H1 (cell line): ENCODE results near the gene PAXX. TPM values are rescaled to one million over a fixed set of nuclear protein-coding genes. Genes with fewer than 3 reads are reported as not detected.

ENCODE experiments used
- CTCF ChIA-PET: fragments of 300-600 bp; sonication (Branson Sonifier 250); formaldehyde crosslinking; loops from one replicate; lab custom pipeline; 2021; ENCODE audit not compliant: partially characterized antibody; lab: Charles Lee
- POLR2A ChIA-PET: fragments of 300-600 bp; sonication (Branson Sonifier 250); formaldehyde crosslinking; loops from one replicate; lab custom pipeline; 2021; ENCODE audit warnings: inconsistent platforms; ENCODE audit not compliant: partially characterized antibody; lab: Charles Lee
- DNase-seq, 2 experiments: peaks; one replicate each; pipeline versions ENCODE4 v3.0.0 to v3.0.0-alpha.2; 2010 to 2022; ENCODE audit warnings: low spot score in 2 of 2, low read depth in 1 of 2, mixed read lengths in 1 of 2
- FAIRE-seq: peaks from 2 replicates; lab custom pipeline; 2011; peaks lifted over from hg19 to GRCh38; lab: Jason Lieb, UNC
- H2AFZ ChIP-seq: 2 replicates; pipeline ENCODE4 v1.8.1; 2012; ENCODE audit warnings: low read length, inconsistent platforms
- H2AK5ac ChIP-seq: 2 replicates; pipeline ENCODE4 v1.6.1; 2013; ENCODE audit warnings: low read depth, low read length
- H2BK120ac ChIP-seq: replicated peaks from 2 replicates; pipeline ENCODE3; 2013; ENCODE audit warnings: low read depth, low read length, inconsistent platforms
- H2BK12ac ChIP-seq: 2 replicates; pipeline ENCODE4 v1.6.1; 2013; ENCODE audit warnings: low read depth, low read length
- H2BK15ac ChIP-seq: 2 replicates; pipeline ENCODE4 v1.6.1; 2013; ENCODE audit warnings: low read length
- H2BK20ac ChIP-seq: 2 replicates; pipeline ENCODE4 v1.6.1; 2013; ENCODE audit warnings: low read length
- H2BK5ac ChIP-seq: 2 replicates; pipeline ENCODE4 v1.6.1; 2013; ENCODE audit warnings: low read depth, low read length
- H3K14ac ChIP-seq: 2 replicates; pipeline ENCODE4 v1.6.1; 2013; ENCODE audit warnings: inconsistent platforms; ENCODE audit not compliant: insufficient read length
- H3K18ac ChIP-seq: 2 replicates; pipeline ENCODE4 v1.6.1; 2013; ENCODE audit warnings: low read length; ENCODE audit errors: extremely low read depth
- H3K23ac ChIP-seq: 2 replicates; pipeline ENCODE4 v1.6.1; 2013; ENCODE audit warnings: inconsistent platforms; ENCODE audit not compliant: insufficient read length
- H3K23me2 ChIP-seq: 2 replicates; pipeline ENCODE4 v1.6.1; 2013; ENCODE audit warnings: low read depth, low read length
- H3K27ac ChIP-seq: 2 replicates; pipeline ENCODE4 v1.6.1; 2011; ENCODE audit warnings: low read depth, low read length, inconsistent platforms
- H3K27me3 ChIP-seq, 4 experiments: replicated peaks in 1 of 4; 1 replicate in 1 of 4; 2 replicates in 3 of 4; pipeline versions ENCODE4 v1.6.1 to v1.8.1; 2011 to 2013; ENCODE audit warnings: low read length in 3 of 4, mild to moderate bottlenecking in 3 of 4, inconsistent platforms in 2 of 4, mixed read lengths in 2 of 4, moderate library complexity in 1 of 4; ENCODE audit not compliant: control insufficient read depth in 3 of 4, insufficient read depth in 3 of 4; ENCODE audit errors: extremely low read depth in 1 of 4
- H3K36me3 ChIP-seq, 4 experiments: 2 replicates each; pipeline versions ENCODE4 v1.6.1 to v1.8.1; 2011 to 2013; ENCODE audit warnings: mild to moderate bottlenecking in 4 of 4, low read length in 3 of 4, moderate library complexity in 2 of 4, control low read depth in 1 of 4, inconsistent platforms in 1 of 4; ENCODE audit not compliant: insufficient read depth in 4 of 4, control insufficient read depth in 2 of 4
- H3K4ac ChIP-seq: replicated peaks from 2 replicates; pipeline ENCODE3; 2013; ENCODE audit warnings: low read length, low read depth, mixed read lengths, inconsistent platforms; ENCODE audit not compliant: insufficient read length
- H3K4me1 ChIP-seq, 4 experiments: replicated peaks in 1 of 4; 1 replicate in 1 of 4; 2 replicates in 3 of 4; pipeline versions ENCODE4 v1.6.1 to v1.8.1; 2011 to 2013; ENCODE audit warnings: low read length in 3 of 4, inconsistent platforms in 2 of 4, mixed read lengths in 1 of 4; ENCODE audit not compliant: insufficient read depth in 4 of 4, control insufficient read depth in 3 of 4
- H3K4me2 ChIP-seq, 2 experiments: 2 replicates each; pipeline versions ENCODE4 v1.6.1 to v1.8.1; 2011 to 2013; ENCODE audit warnings: low read depth in 2 of 2, low read length in 2 of 2, control low read depth in 1 of 2, inconsistent platforms in 1 of 2, mild to moderate bottlenecking in 1 of 2; ENCODE audit not compliant: insufficient read depth in 1 of 2
- H3K4me3 ChIP-seq, 4 experiments: fragments of 200-600, 300-600 bp in 1 of 4; sonication (generic), shearing (Covaris generic), sonication (Bioruptor Twin) in 1 of 4; 2 replicates each; pipeline versions ENCODE4 v1.5.1 to v1.8.1; 2011 to 2016; ENCODE audit warnings: low read length in 4 of 4, low read depth in 3 of 4, control low read depth in 2 of 4, inconsistent platforms in 2 of 4, mild to moderate bottlenecking in 2 of 4, mixed read lengths in 1 of 4, moderate library complexity in 1 of 4; ENCODE audit not compliant: insufficient read depth in 2 of 4; ENCODE audit errors: extremely low read depth in 1 of 4
- H3K56ac ChIP-seq: replicated peaks from 2 replicates; pipeline ENCODE3; 2013; ENCODE audit warnings: low read depth, mild to moderate bottlenecking, mixed read lengths, low read length, inconsistent platforms; ENCODE audit not compliant: insufficient read length
- H3K79me1 ChIP-seq: 2 replicates; pipeline ENCODE4 v1.6.1; 2013; ENCODE audit warnings: low read depth, low read length, control low read depth
- H3K79me2 ChIP-seq, 2 experiments: 2 replicates each; pipeline versions ENCODE4 v1.6.1 to v1.8.1; 2012 to 2013; ENCODE audit warnings: low read length in 2 of 2, mild to moderate bottlenecking in 2 of 2, inconsistent platforms in 1 of 2; ENCODE audit not compliant: insufficient read depth in 2 of 2, control insufficient read depth in 1 of 2
- H3K9ac ChIP-seq, 4 experiments: replicated peaks in 1 of 4; 1 replicate in 1 of 4; 2 replicates in 3 of 4; pipeline versions ENCODE4 v1.6.1 to v1.8.1; 2011 to 2013; ENCODE audit warnings: low read depth in 3 of 4, low read length in 3 of 4, control low read depth in 2 of 4, mild to moderate bottlenecking in 2 of 4, moderate library complexity in 2 of 4, inconsistent platforms in 1 of 4; ENCODE audit errors: extremely low read depth in 1 of 4
- H3K9me3 ChIP-seq, 2 experiments: 2 replicates each; pipeline versions ENCODE4 v1.6.1 to v1.8.1; 2012 to 2013; ENCODE audit warnings: mild to moderate bottlenecking in 2 of 2, moderate library complexity in 2 of 2, control low read depth in 1 of 2, inconsistent platforms in 1 of 2, low read depth in 1 of 2, low read length in 1 of 2, mixed read lengths in 1 of 2; ENCODE audit not compliant: insufficient read depth in 2 of 2
- H4K20me1 ChIP-seq, 2 experiments: replicated peaks in 1 of 2; 2 replicates each; pipeline versions ENCODE3 to v1.8.1; 2011 to 2013; ENCODE audit warnings: inconsistent platforms in 2 of 2, low read length in 2 of 2, mild to moderate bottlenecking in 1 of 2; ENCODE audit not compliant: insufficient read depth in 2 of 2, control insufficient read depth in 1 of 2
- H4K5ac ChIP-seq: 2 replicates; pipeline ENCODE4 v1.6.1; 2013; ENCODE audit warnings: low read length, low read depth, mixed read lengths, inconsistent platforms; ENCODE audit not compliant: insufficient read length
- H4K8ac ChIP-seq: 2 replicates; pipeline ENCODE4 v1.8.0; 2013; ENCODE audit warnings: mild to moderate bottlenecking, moderate library complexity, low read length, inconsistent platforms; ENCODE audit not compliant: insufficient read depth; ENCODE audit errors: extremely low read depth
- H4K91ac ChIP-seq: replicated peaks from 2 replicates; pipeline ENCODE3; 2013; ENCODE audit warnings: low read length, mixed read lengths, inconsistent platforms; ENCODE audit not compliant: insufficient read length
- ASH2L ChIP-seq: fragments of 200-600, 300-600 bp; sonication (generic); IDR thresholded peaks from one replicate; pipeline ENCODE4 v1.7.1; 2017; ENCODE audit warnings: low read length
- CBX8 ChIP-seq: fragments of 300-800, 300-1000 bp; sonication (generic); IDR thresholded peaks from 2 replicates; pipeline ENCODE4 v1.7.1; 2016; ENCODE audit warnings: low read depth, low read length, borderline replicate concordance
- CREB1 ChIP-seq: IDR thresholded peaks from 2 replicates; pipeline ENCODE4 v1.6.1; 2012; ENCODE audit warnings: inconsistent platforms
- EP300 ChIP-seq, 2 experiments: IDR thresholded peaks; 1 replicate in 1 of 2; 2 replicates in 1 of 2; pipeline ENCODE4 v1.6.1; 2011 to 2012; ENCODE audit warnings: low read depth in 2 of 2, low read length in 2 of 2, mild to moderate bottlenecking in 2 of 2, borderline replicate concordance in 1 of 2, inconsistent platforms in 1 of 2, moderate library complexity in 1 of 2
- EZH2 ChIP-seq: fragments of 200-600 bp; sonication (generic); IDR thresholded peaks from 2 replicates; pipeline ENCODE4 v1.7.1; 2012; ENCODE audit warnings: low read depth, mild to moderate bottlenecking, moderate library complexity, low read length, inconsistent platforms; ENCODE audit not compliant: severe bottlenecking
- GTF2F1 ChIP-seq: IDR thresholded peaks from 2 replicates; pipeline ENCODE4 v1.6.1; 2012; ENCODE audit warnings: low read depth, low read length, improper control_type of control experiment, borderline replicate concordance
- HDAC2 ChIP-seq, 2 experiments: fragments of 300-600 bp in 1 of 2; sonication (generic) in 1 of 2; IDR thresholded peaks; 2 replicates each; pipeline ENCODE4 v1.6.1; 2011 to 2012; ENCODE audit warnings: low read depth in 2 of 2, low read length in 2 of 2, mild to moderate bottlenecking in 2 of 2, moderate library complexity in 2 of 2, borderline replicate concordance in 1 of 2, inconsistent platforms in 1 of 2
- JUN ChIP-seq: IDR thresholded peaks from 2 replicates; pipeline ENCODE4 v1.6.1; 2011; ENCODE audit warnings: low read depth, mild to moderate bottlenecking, improper control_type of control experiment, low read length
- KDM5A ChIP-seq: fragments of 200-600 bp; IDR thresholded peaks from 2 replicates; pipeline ENCODE4 v1.7.1; 2012; ENCODE audit warnings: mild to moderate bottlenecking, low read length, inconsistent platforms, mixed read lengths
- RAD21 ChIP-seq, 2 experiments: IDR thresholded peaks in 1 of 2; conservative IDR thresholded peaks in 1 of 2; 2 replicates each; pipeline ENCODE4 v1.6.1; 2011; ENCODE audit warnings: low read depth in 2 of 2, low read length in 2 of 2, improper control_type of control experiment in 1 of 2, inconsistent platforms in 1 of 2, mild to moderate bottlenecking in 1 of 2, moderate library complexity in 1 of 2
- SIX5 ChIP-seq: IDR thresholded peaks from 2 replicates; pipeline ENCODE4 v1.6.1; 2011; ENCODE audit warnings: mild to moderate bottlenecking, low read depth, low read length
- SP2 ChIP-seq: IDR thresholded peaks from 2 replicates; pipeline ENCODE4 v1.6.1; 2012; ENCODE audit warnings: mild to moderate bottlenecking, low read length, inconsistent platforms
- WGBS, 2 experiments: shearing (Covaris generic) in 1 of 2; methylation state at CpG; one replicate each; pipeline versions ENCODE4 v1.1.6 to v1.1.7; 2013 to 2015; ENCODE audit warnings: low lambda C conversion rate in 2 of 2, mixed read lengths in 2 of 2, inconsistent platforms in 1 of 2, low coverage in 1 of 2, missing lambda C conversion rate in 1 of 2; ENCODE audit not compliant: insufficient replicate concordance in 2 of 2, insufficient coverage in 1 of 2, insufficient read length in 1 of 2; ENCODE audit errors: extremely low coverage in 1 of 2, missing lambda C conversion rate in 1 of 2; 5-methylcytosine and 5-hydroxymethylcytosine counted together
- polyA plus RNA-seq, 7 experiments: library from polyadenylated mRNA; depleted of rRNA in 3 of 7; stranded (reverse) in 5 of 7; unstranded in 2 of 7; fragments of >200 nt in 5 of 7; fragments of 200-250 nt in 2 of 7; gene quantifications; 1 replicate in 5 of 7; 2 replicates in 1 of 7; 4 replicates in 1 of 7; pipeline versions ENCODE4 v1.2.1 to v1.2.3, GENCODE V29; 2011 to 2013; ENCODE audit warnings: missing spikeins in 2 of 7, mixed read lengths in 2 of 7
- total RNA-seq: library from RNA; stranded (reverse); fragmentation: NEBNext Ultra II Directional; extraction: Animal tissue kit (Norgen Biotek cat#: 25700); gene quantifications from 2 replicates; pipeline ENCODE4 v1.2.1, GENCODE V29; 2021

PAXX gene
- total and polyA plus RNA-seq, 2 of the 8 experiments (the other 6 are each of a cell fraction or from before 2014, with no cell fraction given) = 43.4 to 45.9 TPM

- no peak overlapping the region for H3K9ac ChIP-seq
- TF ChIP-seq CREB1 (no peak), GTF2F1 (no peak), CBX8 (no peak), HDAC2 (IDR thresholded peaks at IDR 0.05; ENCODE audit: borderline replicate concordance in 1 of 2, low read depth in 2 of 2, low read length in 2 of 2) (no peak), SIX5 (no peak), RAD21 (IDR thresholded peaks at IDR 0.05 in 1 of 2, conservative IDR thresholded peaks at IDR 0.05 in 1 of 2; ENCODE audit: low read depth in 2 of 2, low read length in 2 of 2) (no peak), JUN (no peak), SP2 (no peak), ASH2L (no peak), EP300 (IDR thresholded peaks at IDR 0.05; ENCODE audit: borderline replicate concordance in 1 of 2, low read depth in 2 of 2, low read length in 2 of 2) (no peak), EZH2 (no peak), KDM5A (no peak)
Measured at GRCh38 chr9:136955202-136955942, 36.9 kb upstream of the PAXX start.

More at GRCh38 chr9:136955202-136955942, 36.9 kb upstream of the PAXX start:
- H3K56ac ChIP-seq = no peak overlapping the region
- H2BK120ac ChIP-seq = no peak overlapping the region
- WGBS, 2 experiments = 80% methylated on average over 14 of the region's 14 CpGs; no CpG with 5 or more reads in 1 of the 2 experiments
- H3K4ac ChIP-seq = no peak overlapping the region
- ChIA-PET POLR2A (interaction anchor here (0.6 kb wide), 1 partner anchor 79 kb away, joined by 3 read pairs; no protein-coding TSS in a partner anchor), CTCF (interaction anchor here (0.9 to 5.2 kb wide), 5 partner anchors 9 to 112 kb away, joined by 3 to 21 read pairs (median 4); partner anchors contain the start of genes C8G and FBXW5)
- no peak overlapping the region for H2BK5ac ChIP-seq
- H3K4me2 ChIP-seq = no peak overlapping the region
- H2AK5ac ChIP-seq = no peak overlapping the region
- H4K91ac ChIP-seq = no peak overlapping the region
- H3K4me3 ChIP-seq = no peak overlapping the region
- H2AFZ ChIP-seq = no peak overlapping the region
- H4K5ac ChIP-seq = no peak overlapping the region
- no peak overlapping the region for H4K8ac ChIP-seq
- no peaks in the 10 kb centered on the region for H3K36me3 ChIP-seq
- no peak overlapping the region for H3K27ac ChIP-seq
- H3K23ac ChIP-seq = no peak overlapping the region
- H4K20me1 ChIP-seq = peaks cover 0 to 6% of the 10 kb centered on the region in 2 experiments
- H3K79me1 ChIP-seq = no peaks in the 10 kb centered on the region
- no peak overlapping the region for H2BK15ac ChIP-seq
- H3K9me3 ChIP-seq = no peaks in the 10 kb centered on the region
- no peak overlapping the region for H2BK20ac ChIP-seq
- H2BK12ac ChIP-seq = no peak overlapping the region
- H3K27me3 ChIP-seq = no peaks in the 10 kb centered on the region
- H3K14ac ChIP-seq = no peak overlapping the region
- H3K23me2 ChIP-seq = peaks cover 12% of the 10 kb centered on the region; the same call in 1 of the 2 replicates
- peaks cover 0 to 6% (median 5%) of the 10 kb centered on the region in 4 experiments; a peak in 5 of 7 replicates for H3K4me1 ChIP-seq
- FAIRE-seq (no peak), DNase-seq (no peak)
- H3K79me2 ChIP-seq = no peaks in the 10 kb centered on the region
- no peak overlapping the region for H3K18ac ChIP-seq
